ENCODE measurements around the gene NOSIP. TPM values are rescaled to one million over a fixed set of nuclear protein-coding genes. Genes with fewer than 3 reads are reported as not detected.

NOSIP gene
- total and polyA plus RNA-seq, 5 donors from 2014 or later = 124 to 385 (median 280) TPM

- no peaks in the 10 kb centered on the region for H3K27me3 ChIP-seq (ENCODE audit: control insufficient read depth, insufficient read depth, low read length)
- peaks cover 96% of the 10 kb centered on the region for H3K4me1 ChIP-seq (ENCODE audit: control insufficient read depth, insufficient read depth, low read length, poor library complexity, severe bottlenecking)
- Mint-ChIP-seq H3K27me3 (no peaks in the 10 kb centered on the region), H3K4me1 (peaks cover 20 to 86% (median 52%) of the 10 kb centered on the region in 4 donors), H3K36me3 (peaks cover 47% of the 10 kb centered on the region), H3K9me3 (peaks cover 0 to 2% (median 0%) of the 10 kb centered on the region in 7 donors), H3K27ac (peak overlapping the region; percentile 77 to 89 (median 89)), H3K4me3 (peak overlapping the region; percentile 11 to 87 (median 72))
- H3K9me3 ChIP-seq (ENCODE audit: control insufficient read depth in 2 of 2, low read length in 2 of 2) = no peaks in the 10 kb centered on the region
- no peak for DNase-seq
- H3K36me3 ChIP-seq (ENCODE audit: control insufficient read depth, insufficient read depth, low read length) = peaks cover 22% of the 10 kb centered on the region
- no peak overlapping the region for H3K4me3 ChIP-seq (ENCODE audit: low read depth, low read length)
- ATAC-seq (ENCODE audit: low read depth in 2 of 2) = no peak
- H3K27ac ChIP-seq (ENCODE audit: insufficient read depth, low read length, poor library complexity, severe bottlenecking) = peak overlapping the region; percentile 79
Measured at GRCh38 chr19:49557641-49558325, 22.6 kb downstream of the NOSIP start.

GRCh38 chr19:49556412-49557398 is 23.7 kb downstream of the NOSIP start:
- Histone ChIP-seq H3K27me3 (ENCODE audit: control insufficient read depth, insufficient read depth, low read length) (no peaks in the 10 kb centered on the region), H3K9me3 (ENCODE audit: control insufficient read depth in 2 of 2, low read length in 2 of 2) (no peaks in the 10 kb centered on the region), H3K27ac (ENCODE audit: insufficient read depth, low read length, poor library complexity, severe bottlenecking) (no peak overlapping the region), H3K4me3 (ENCODE audit: low read depth, low read length) (no peak overlapping the region), H3K36me3 (ENCODE audit: control insufficient read depth, insufficient read depth, low read length) (peaks cover 22% of the 10 kb centered on the region), H3K4me1 (ENCODE audit: control insufficient read depth, insufficient read depth, low read length, poor library complexity, severe bottlenecking) (peaks cover 96% of the 10 kb centered on the region)
- H3K27ac Mint-ChIP-seq = peak overlapping the region in 1 of 3 donors; percentile 77
- peak overlapping the region in 2 of 4 donors; percentile 87 for H3K4me3 Mint-ChIP-seq
- ATAC-seq (ENCODE audit: low read depth in 2 of 2) = no peak
- H3K27me3 Mint-ChIP-seq = no peaks in the 10 kb centered on the region
- peaks cover 50% of the 10 kb centered on the region for H3K36me3 Mint-ChIP-seq
- H3K9me3 Mint-ChIP-seq = peaks cover 0 to 2% (median 0%) of the 10 kb centered on the region in 7 donors
- H3K4me1 Mint-ChIP-seq = peaks cover 21 to 84% (median 52%) of the 10 kb centered on the region in 4 donors
- no peak for DNase-seq

GRCh38 chr19:49555600-49556411 is 24.6 kb downstream of the NOSIP start:
- H3K4me3 Mint-ChIP-seq = peak overlapping the region in 3 of 4 donors; percentile 26 to 75 (median 72)
- peaks cover 47% of the 10 kb centered on the region for H3K36me3 Mint-ChIP-seq
- peak; percentile 44 to 79 (median 56) for DNase-seq
- Histone ChIP-seq H3K27me3 (ENCODE audit: control insufficient read depth, insufficient read depth, low read length) (no peaks in the 10 kb centered on the region), H3K36me3 (ENCODE audit: control insufficient read depth, insufficient read depth, low read length) (peaks cover 22% of the 10 kb centered on the region), H3K4me3 (ENCODE audit: low read depth, low read length) (no peak overlapping the region), H3K4me1 (ENCODE audit: control insufficient read depth, insufficient read depth, low read length, poor library complexity, severe bottlenecking) (peaks cover 87% of the 10 kb centered on the region), H3K9me3 (ENCODE audit: control insufficient read depth in 2 of 2, low read length in 2 of 2) (no peaks in the 10 kb centered on the region), H3K27ac (ENCODE audit: insufficient read depth, low read length, poor library complexity, severe bottlenecking) (peak overlapping the region; percentile 76)
- peaks cover 0 to 2% (median 0%) of the 10 kb centered on the region in 7 donors for H3K9me3 Mint-ChIP-seq
- peak overlapping the region in 2 of 3 donors; percentile 48 to 95 for H3K27ac Mint-ChIP-seq
- H3K4me1 Mint-ChIP-seq = peaks cover 16 to 80% (median 49%) of the 10 kb centered on the region in 4 donors
- H3K27me3 Mint-ChIP-seq = no peaks in the 10 kb centered on the region
- ATAC-seq (ENCODE audit: low read depth in 2 of 2) = peak in 1 of 2 donors; percentile 36

GRCh38 chr19:49554701-49555181 is 25.6 kb downstream of the NOSIP start:
- ATAC-seq (ENCODE audit: low read depth in 2 of 2) = peak; percentile 23 to 29
- DNase-seq = peak in 1 of 3 donors; percentile 77
- Histone ChIP-seq H3K27me3 (ENCODE audit: control insufficient read depth, insufficient read depth, low read length) (no peaks in the 10 kb centered on the region), H3K27ac (ENCODE audit: insufficient read depth, low read length, poor library complexity, severe bottlenecking) (peak overlapping the region; percentile 76), H3K4me1 (ENCODE audit: control insufficient read depth, insufficient read depth, low read length, poor library complexity, severe bottlenecking) (peaks cover 76% of the 10 kb centered on the region), H3K9me3 (ENCODE audit: control insufficient read depth in 2 of 2, low read length in 2 of 2) (no peaks in the 10 kb centered on the region), H3K4me3 (ENCODE audit: low read depth, low read length) (peak overlapping the region; percentile 19), H3K36me3 (ENCODE audit: control insufficient read depth, insufficient read depth, low read length) (peaks cover 22% of the 10 kb centered on the region)
- Mint-ChIP-seq H3K36me3 (peaks cover 42% of the 10 kb centered on the region), H3K4me3 (peak overlapping the region; percentile 58 to 91 (median 74)), H3K27me3 (no peaks in the 10 kb centered on the region), H3K9me3 (peaks cover 0 to 2% (median 0%) of the 10 kb centered on the region in 7 donors), H3K4me1 (peaks cover 12 to 77% (median 41%) of the 10 kb centered on the region in 4 donors), H3K27ac (peak overlapping the region; percentile 95 to 98 (median 96))

- H3K27ac Mint-ChIP-seq = peak overlapping the region; percentile 91 to 98 (median 95)
- H3K36me3 ChIP-seq (ENCODE audit: control insufficient read depth, insufficient read depth, low read length) = peaks cover 16% of the 10 kb centered on the region
- H3K27ac ChIP-seq (ENCODE audit: insufficient read depth, low read length, poor library complexity, severe bottlenecking) = peak overlapping the region; percentile 76
- peak; percentile 52 to 54 for ATAC-seq (ENCODE audit: low read depth in 2 of 2)
- H3K36me3 Mint-ChIP-seq = peaks cover 32% of the 10 kb centered on the region
- no peaks in the 10 kb centered on the region for H3K27me3 Mint-ChIP-seq
- H3K4me3 Mint-ChIP-seq = peak overlapping the region in 3 of 4 donors; percentile 63 to 75 (median 72)
- peak overlapping the region; percentile 3 for H3K4me3 ChIP-seq (ENCODE audit: low read depth, low read length)
- H3K9me3 Mint-ChIP-seq = peaks cover 0 to 2% (median 0%) of the 10 kb centered on the region in 7 donors
- DNase-seq = peak in 1 of 3 donors; percentile 47
- H3K4me1 Mint-ChIP-seq = peaks cover 8 to 77% (median 40%) of the 10 kb centered on the region in 4 donors
- H3K9me3 ChIP-seq (ENCODE audit: control insufficient read depth in 2 of 2, low read length in 2 of 2) = no peaks in the 10 kb centered on the region
- H3K4me1 ChIP-seq (ENCODE audit: control insufficient read depth, insufficient read depth, low read length, poor library complexity, severe bottlenecking) = peaks cover 76% of the 10 kb centered on the region
- H3K27me3 ChIP-seq (ENCODE audit: control insufficient read depth, insufficient read depth, low read length) = no peaks in the 10 kb centered on the region
Measured at GRCh38 chr19:49553451-49554271, 26.7 kb downstream of the NOSIP start.

- Mint-ChIP-seq H3K27me3 (no peaks in the 10 kb centered on the region), H3K9me3 (peaks cover 0 to 2% (median 0%) of the 10 kb centered on the region in 7 donors), H3K27ac (peak overlapping the region; percentile 91 to 99 (median 98)), H3K4me3 (peak overlapping the region; percentile 12 to 87 (median 78)), H3K36me3 (peaks cover 29% of the 10 kb centered on the region), H3K4me1 (peaks cover 6 to 78% (median 42%) of the 10 kb centered on the region in 4 donors)
- H3K27ac ChIP-seq (ENCODE audit: insufficient read depth, low read length, poor library complexity, severe bottlenecking) = peak overlapping the region; percentile 76
- no peak overlapping the region for H3K4me3 ChIP-seq (ENCODE audit: low read depth, low read length)
- H3K4me1 ChIP-seq (ENCODE audit: control insufficient read depth, insufficient read depth, low read length, poor library complexity, severe bottlenecking) = peaks cover 68% of the 10 kb centered on the region
- H3K36me3 ChIP-seq (ENCODE audit: control insufficient read depth, insufficient read depth, low read length) = peaks cover 12% of the 10 kb centered on the region
- ATAC-seq (ENCODE audit: low read depth in 2 of 2) (peak; percentile 43 to 53), DNase-seq (peak in 2 of 3 donors; percentile 57 to 82)
- H3K27me3 ChIP-seq (ENCODE audit: control insufficient read depth, insufficient read depth, low read length) = no peaks in the 10 kb centered on the region
- no peaks in the 10 kb centered on the region for H3K9me3 ChIP-seq (ENCODE audit: control insufficient read depth in 2 of 2, low read length in 2 of 2)
Measured at GRCh38 chr19:49552749-49553148, 27.6 kb downstream of the NOSIP start.

Measured in CD4-positive, CD25-positive, alpha-beta regulatory T cell (primary cell).